Upper lobe of right lung (tissue), 1 donor: ENCODE measurements around the gene CHD2. TPM values are rescaled to one million over a fixed set of nuclear protein-coding genes. Genes with fewer than 3 reads are reported as not detected.

Source experiments
- ATAC-seq: fragments of 200-7000 bp; cut with Tn5 transposase; one replicate; pipeline ENCODE4 v1.9.1; 2020; ENCODE audit warnings: mild to moderate bottlenecking, moderate library complexity
- DNase-seq: peaks from one replicate; pipeline ENCODE4 v3.0.0-alpha.2; 2020
- H3K27ac ChIP-seq: fragments of 200-600 bp; one replicate; pipeline ENCODE4 v1.8.0; 2022
- H3K27me3 ChIP-seq: fragments of 200-600 bp; one replicate; pipeline ENCODE4 v1.8.0; 2022; ENCODE audit warnings: mild to moderate bottlenecking
- H3K36me3 ChIP-seq: fragments of 200-600 bp; one replicate; pipeline ENCODE4 v1.8.0; 2022
- H3K4me1 ChIP-seq: fragments of 200-600 bp; one replicate; pipeline ENCODE4 v1.8.0; 2022
- H3K4me3 ChIP-seq: fragments of 200-600 bp; one replicate; pipeline ENCODE4 v1.8.0; 2022; ENCODE audit warnings: mild to moderate bottlenecking
- H3K9me3 ChIP-seq: fragments of 200-600 bp; one replicate; pipeline ENCODE4 v1.8.0; 2022
- intact Hi-C: fragments of 100-400 bp; cut with DNase I; formaldehyde crosslinking; loops from one replicate; pipeline ENCODE4 v1.11.0; 2022
- total RNA-seq: library from RNA; stranded (reverse); fragmentation: NEBNext Ultra II Directional; extraction: Animal tissue kit (Norgen Biotek cat#: 25700); gene quantifications from one replicate; pipeline ENCODE4 v1.2.1, GENCODE V29; 2021
- TF ChIP-seq, protein P1 (sequence below): fragments of 200-600 bp; IDR thresholded peaks from one replicate; pipeline ENCODE4 v1.8.0; 2022; ENCODE audit warnings: antibody characterized with exemption
- donor health status: DM: no; HTN: yes; CAD: no; lungs with severe emphysema.

Gene CHD2
- total RNA-seq, 1 donor from 2014 or later = 161 TPM

DNA sequence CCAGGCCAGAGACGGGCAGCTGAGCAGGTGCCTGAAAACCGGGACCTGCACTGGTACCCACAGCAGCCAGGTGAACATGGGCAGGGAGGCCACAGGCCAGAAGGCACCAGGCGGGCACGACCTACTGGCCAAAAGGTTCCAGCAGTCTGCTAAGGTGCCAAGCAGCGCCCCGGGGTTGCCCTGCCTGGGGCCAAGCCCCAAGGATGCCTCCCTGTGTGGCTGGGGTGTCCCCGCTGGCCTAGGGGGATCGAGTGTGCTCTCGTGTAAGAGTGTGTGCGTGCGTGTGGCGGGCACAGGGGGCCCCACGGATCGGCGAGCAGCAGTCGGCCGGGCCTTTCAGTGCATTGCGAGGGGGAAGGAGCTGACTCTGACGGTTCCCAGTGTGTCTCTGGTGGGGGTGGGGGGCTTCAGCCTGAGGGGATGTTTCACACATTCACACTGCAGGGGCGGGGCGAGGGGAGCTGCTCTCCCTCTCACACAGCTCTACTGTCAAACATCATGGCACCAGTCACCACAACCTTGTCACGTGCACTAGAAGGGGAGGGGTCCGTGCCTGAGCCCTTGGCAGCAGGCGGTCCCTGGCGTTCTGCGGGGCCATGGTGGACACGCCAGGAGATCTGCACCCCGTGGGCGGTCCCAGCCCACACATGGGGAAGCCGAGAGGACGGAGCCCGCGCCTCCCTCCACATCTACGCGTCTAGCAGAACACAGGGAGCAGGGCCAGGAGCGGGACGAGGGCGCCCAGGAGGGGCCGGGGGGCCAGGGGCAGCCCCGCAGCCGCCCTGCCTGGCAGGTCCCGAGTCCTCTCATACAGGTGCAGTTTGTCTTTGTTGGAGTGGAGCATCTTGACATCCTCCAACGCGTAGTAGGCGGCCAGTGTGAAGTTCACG, 144.4 kb downstream of the CHD2 start:
- H3K27ac ChIP-seq = no peak overlapping the region
- ATAC-seq (no peak), DNase-seq (no peak)
- intact Hi-C loops = no loop called here
- H3K36me3 ChIP-seq = no peaks in the 10 kb centered on the region
- no peak overlapping the region for H3K4me3 ChIP-seq
- TF ChIP-seq, protein P1, sequence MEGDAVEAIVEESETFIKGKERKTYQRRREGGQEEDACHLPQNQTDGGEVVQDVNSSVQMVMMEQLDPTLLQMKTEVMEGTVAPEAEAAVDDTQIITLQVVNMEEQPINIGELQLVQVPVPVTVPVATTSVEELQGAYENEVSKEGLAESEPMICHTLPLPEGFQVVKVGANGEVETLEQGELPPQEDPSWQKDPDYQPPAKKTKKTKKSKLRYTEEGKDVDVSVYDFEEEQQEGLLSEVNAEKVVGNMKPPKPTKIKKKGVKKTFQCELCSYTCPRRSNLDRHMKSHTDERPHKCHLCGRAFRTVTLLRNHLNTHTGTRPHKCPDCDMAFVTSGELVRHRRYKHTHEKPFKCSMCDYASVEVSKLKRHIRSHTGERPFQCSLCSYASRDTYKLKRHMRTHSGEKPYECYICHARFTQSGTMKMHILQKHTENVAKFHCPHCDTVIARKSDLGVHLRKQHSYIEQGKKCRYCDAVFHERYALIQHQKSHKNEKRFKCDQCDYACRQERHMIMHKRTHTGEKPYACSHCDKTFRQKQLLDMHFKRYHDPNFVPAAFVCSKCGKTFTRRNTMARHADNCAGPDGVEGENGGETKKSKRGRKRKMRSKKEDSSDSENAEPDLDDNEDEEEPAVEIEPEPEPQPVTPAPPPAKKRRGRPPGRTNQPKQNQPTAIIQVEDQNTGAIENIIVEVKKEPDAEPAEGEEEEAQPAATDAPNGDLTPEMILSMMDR = no peak
- no peaks in the 10 kb centered on the region for H3K27me3 ChIP-seq
- H3K4me1 ChIP-seq = peaks cover 16% of the 10 kb centered on the region
- H3K9me3 ChIP-seq = no peaks in the 10 kb centered on the region

DNA sequence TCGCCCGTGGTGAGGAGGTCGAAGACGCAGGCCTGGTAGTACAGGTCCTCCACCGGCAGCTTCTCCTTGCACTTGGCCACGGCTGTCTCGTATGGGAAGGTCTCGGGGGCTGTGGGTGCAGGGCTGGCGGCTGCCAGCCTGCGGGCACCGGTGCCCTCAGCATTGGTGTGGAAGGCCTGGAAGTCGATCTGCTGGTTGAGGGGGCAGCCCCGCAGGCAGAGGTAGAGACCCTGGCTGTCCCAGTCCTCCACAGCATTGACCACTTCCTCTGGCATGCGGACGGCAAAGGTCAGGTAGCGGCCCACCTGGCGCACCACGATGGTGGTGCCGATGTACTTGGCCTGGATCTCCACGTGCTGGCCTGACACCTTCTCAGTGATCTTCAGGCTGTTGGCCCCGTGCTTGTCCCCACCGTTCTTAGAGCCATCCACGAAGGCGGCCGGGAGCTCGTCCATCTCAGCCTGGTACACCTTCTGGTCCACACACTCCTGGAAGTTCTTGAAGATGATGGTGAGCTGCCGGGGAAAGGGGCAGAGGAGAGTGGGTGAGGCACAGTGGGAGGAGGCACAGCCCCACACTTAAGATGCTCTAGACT, 145.2 kb downstream of the CHD2 start:
- Histone ChIP-seq H3K27ac (no peak overlapping the region), H3K4me3 (no peak overlapping the region), H3K27me3 (no peaks in the 10 kb centered on the region), H3K36me3 (no peaks in the 10 kb centered on the region), H3K4me1 (peaks cover 16% of the 10 kb centered on the region), H3K9me3 (no peaks in the 10 kb centered on the region)
- TF ChIP-seq, protein P1 = no peak
- no peak for ATAC-seq
- intact Hi-C loops = no loop called here
- peak; percentile 57 for DNase-seq

DNA sequence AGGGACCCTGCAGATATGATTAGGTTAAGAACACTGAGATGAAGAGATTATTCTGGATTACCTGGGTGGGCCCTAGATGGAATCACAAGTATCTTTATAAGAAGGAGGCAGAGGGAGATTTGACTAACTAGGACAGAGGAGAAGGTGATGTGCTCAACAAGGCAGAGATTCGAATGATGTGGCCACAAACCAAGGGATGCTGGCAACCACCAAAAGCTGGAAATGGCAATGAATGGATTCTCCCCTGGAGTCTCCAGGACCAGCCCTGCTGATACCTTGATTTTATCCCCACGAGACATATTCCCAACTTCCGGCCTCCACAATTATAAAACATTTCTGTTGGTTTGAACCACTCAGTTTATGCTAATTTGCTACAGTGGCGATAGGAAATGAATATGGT, 146.0 kb downstream of the CHD2 start:
- Histone ChIP-seq H3K4me3 (no peak overlapping the region), H3K36me3 (no peaks in the 10 kb centered on the region), H3K27me3 (no peaks in the 10 kb centered on the region), H3K27ac (no peak overlapping the region), H3K4me1 (peaks cover 16% of the 10 kb centered on the region), H3K9me3 (no peaks in the 10 kb centered on the region)
- no peak for DNase-seq
- intact Hi-C loops = no loop called here
- TF ChIP-seq, protein P1 = no peak
- no peak for ATAC-seq

DNA sequence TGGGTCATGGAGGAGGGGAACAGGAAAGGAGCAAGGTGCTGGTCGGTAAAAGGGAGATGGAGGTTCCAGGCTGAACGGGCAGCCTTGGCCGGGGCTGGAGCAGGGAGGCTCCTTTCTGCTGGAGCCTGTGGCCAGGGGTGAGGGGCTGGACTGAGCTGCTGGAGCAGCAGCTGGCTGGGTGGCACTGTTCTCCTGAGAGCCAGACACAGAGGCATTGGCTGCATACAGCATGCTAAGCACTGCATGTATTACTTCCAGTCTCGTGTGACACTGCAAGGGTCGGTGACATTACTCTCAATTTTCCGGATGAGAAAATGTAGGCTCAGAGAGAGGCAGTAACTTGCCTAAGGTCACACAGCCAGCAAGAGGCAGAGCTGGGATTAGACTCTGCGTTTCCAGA, 146.6 kb downstream of the CHD2 start:
- DNase-seq = no peak
- no peak overlapping the region for H3K4me3 ChIP-seq
- no peaks in the 10 kb centered on the region for H3K27me3 ChIP-seq
- no peaks in the 10 kb centered on the region for H3K9me3 ChIP-seq
- no peaks in the 10 kb centered on the region for H3K36me3 ChIP-seq
- TF ChIP-seq, protein P1 = no peak
- intact Hi-C loops = no loop called here
- peaks cover 16% of the 10 kb centered on the region for H3K4me1 ChIP-seq
- no peak overlapping the region for H3K27ac ChIP-seq
- no peak for ATAC-seq

DNA sequence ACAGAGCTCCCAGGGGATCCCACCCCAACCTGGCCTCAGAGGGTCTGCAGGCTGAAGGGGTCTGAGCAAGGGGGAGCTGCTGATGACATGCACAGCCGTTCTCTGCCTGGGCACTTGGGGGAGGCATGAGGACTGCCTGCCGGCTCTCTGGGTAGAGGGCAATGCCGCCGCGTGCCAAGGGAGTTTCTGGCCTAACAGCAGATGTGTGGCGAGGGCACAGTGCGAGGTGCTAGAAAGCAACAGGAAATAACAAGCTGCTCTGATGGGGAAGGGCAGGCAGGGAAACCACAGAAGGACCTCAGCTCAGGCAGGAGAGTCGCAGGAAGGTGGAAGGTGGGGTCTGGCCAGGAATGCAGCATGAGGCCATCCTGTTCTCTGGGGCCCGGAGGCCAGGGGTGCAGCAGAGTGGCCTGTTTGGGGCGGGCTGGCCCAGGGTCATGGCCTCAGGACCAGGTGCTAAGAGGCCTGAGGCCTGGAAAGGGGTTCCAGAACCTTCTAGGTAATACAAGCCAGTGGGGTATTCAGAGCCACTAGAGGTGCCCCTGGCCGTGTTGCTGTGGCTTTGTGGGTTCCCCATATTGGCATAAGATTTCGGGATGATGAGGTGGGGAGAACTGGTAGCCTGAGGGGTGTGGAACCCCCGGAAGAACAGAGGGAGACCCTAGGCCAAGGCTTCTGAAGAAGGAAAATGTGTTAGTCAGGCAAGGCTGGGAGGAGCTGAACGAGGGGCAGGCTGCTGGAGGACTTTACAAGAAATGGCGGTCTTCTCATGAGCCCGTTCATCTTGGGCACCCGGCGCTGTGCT, 147.7 kb downstream of the CHD2 start:
- no peaks in the 10 kb centered on the region for H3K27me3 ChIP-seq
- DNase-seq = no peak
- H3K9me3 ChIP-seq = no peaks in the 10 kb centered on the region
- ATAC-seq = peak; percentile 43
- no peaks in the 10 kb centered on the region for H3K36me3 ChIP-seq
- TF ChIP-seq, protein P1 = no peak
- intact Hi-C loops = no loop called here
- H3K27ac ChIP-seq = no peak overlapping the region
- peaks cover 16% of the 10 kb centered on the region for H3K4me1 ChIP-seq
- no peak overlapping the region for H3K4me3 ChIP-seq
